NCI-H128 (cell line): Measurements from ENCODE around the gene OTX2.

Experiments used
- DNase-seq: peaks from one replicate; lab custom pipeline; 2025; ENCODE audit not compliant: unreplicated experiment; lab: John Stamatoyannopoulos, UW

The OTX2 gene

DNA sequence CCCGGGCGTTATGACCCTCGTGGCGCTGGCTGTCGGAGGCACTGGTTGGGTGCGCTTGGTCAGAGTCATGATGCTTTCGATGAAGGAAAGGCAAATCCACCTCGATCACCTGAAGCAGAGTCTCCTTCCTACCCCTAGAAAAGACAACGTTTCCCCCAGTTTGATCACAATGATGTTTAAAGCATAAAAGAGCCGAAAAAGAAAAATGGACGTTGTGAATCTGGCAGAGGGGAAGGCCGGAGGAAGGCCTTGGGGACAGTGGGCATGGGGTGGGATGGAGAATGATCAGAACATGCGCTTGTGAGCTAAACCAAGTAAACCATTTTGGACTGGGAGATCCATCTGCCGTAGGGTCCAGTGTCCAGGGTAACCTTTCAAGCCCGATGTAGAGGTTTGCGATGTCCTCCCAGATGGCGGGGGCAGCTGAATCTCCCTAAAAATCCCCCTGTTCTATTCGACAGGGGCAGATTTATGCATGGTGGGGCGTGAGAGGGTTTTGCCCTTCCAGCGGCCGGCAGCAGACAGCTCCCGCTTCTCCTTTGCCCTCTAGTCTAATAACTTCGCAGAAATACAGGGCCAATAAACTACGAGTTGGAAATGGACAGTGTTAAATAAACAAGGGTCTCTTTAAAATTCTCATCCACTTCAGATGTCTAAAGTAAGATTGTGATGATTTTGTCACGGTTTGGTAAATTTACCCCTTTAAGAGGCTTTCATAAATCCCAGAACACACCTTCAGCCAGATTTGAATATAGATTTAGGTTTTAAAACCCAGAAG lies 2.3 kb upstream of the OTX2 start:
- no peak for DNase-seq

DNA sequence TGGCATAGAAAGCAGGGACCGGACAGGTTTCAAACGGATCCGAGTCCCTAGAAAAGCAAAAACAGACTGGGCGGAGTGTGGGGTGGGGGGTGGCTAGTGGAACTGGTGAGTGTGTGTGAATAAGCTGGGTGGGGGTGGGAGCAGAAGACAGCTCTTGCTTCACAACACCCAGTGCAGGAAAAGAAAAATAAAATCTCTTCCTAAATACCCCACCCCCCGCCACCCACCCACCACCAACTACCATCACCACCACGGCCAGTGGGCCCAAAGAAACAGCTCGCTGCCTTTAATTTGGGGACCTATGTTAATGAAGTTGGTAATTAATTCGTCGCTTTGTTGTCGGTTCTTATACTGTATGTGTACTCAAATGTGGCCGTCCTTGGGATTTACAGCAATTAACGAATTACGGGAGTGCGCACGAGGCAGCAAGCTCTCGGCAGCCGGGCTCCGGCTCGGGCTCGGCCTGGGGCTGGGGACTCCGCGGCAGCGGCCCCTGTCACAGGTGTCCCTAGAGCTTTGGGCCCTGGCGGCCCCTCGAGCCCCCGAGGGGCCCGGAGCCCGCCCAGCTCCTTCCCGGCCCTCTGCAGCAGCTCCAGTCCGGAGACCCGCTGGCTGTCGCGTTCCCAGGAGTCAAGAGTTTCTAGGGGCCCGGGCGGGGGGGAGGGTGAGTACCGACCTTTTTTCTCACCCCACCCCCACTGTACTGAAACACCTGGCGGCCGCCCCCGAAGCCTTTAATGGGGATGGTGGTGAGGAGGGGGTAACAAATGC lies 1.5 kb upstream of the OTX2 start:
- DNase-seq = no peak

DNA sequence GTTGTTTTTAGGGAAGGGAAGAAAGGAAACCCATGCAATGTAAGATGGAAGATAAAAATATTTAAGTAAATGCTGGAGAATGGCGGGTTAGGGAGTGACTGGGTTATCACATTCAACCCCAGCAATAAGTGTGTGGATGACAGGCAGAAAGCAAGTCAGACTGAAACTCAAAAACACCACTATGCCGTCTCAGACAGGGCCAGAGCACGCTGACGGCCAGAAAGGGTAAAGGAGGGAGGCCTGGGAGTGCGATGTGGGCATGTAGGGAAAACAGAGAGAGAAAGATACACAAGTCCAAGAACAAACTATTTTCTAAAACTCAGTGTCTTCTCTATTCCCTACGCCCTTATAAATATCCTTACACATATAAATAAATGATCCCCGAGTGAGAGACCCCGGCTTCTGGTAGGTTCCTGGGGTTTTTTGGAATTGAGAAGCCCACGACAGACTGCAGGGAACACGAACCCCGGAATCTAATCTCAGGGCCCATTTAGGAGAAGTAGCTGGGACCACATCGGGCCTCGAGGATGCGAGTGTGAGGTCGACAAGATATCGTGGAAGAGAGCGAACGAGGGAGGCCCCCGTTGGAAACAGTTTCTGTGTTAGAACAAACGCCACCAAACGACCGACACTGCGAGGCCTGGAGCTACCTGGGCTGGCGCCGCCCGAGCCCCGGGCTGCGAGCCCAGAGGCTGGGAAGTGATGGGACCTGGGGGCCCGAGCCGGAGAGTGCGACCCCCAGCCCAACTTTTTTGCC lies 735 bp upstream of the OTX2 start:
- no peak for DNase-seq

DNA sequence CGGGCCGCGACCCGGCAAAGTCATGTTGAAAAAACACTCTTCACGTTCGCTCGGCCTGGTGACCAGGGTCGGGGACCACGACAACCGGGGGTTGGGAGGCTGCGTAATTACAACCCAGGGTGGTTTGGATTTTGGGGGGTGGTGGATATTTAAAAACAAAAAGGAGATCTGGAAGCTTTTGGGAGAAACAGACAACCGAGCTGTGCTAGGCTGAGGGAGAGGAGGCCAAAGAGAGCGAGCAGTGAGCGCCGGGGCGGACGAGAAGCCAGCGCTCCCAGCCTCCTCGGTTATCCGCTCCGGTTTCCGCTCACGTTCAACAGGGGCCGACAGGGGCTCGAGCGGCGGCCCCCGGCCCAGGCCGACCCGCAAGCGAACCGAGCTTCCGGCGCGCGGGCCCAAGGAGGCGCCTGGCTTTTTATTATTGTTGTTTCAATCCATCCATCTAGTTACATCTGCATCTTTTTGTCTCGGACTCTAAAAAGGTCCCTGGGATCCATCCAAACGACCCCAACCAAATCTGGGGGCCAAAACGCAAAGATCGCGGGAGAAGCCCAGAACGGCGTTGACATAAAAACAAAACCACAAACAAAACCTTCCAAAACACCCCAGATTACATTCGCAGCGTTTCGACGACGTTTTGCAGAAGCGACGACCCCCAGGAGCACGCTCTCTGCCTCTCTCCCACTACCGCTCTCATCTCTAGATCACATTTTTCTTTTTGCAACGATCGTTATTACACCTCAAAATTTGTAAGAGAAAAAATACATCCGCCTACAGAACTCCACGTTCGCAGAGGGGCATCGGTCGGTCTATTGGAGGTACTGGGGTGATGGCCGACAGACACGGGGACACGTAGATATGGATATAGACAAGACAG lies 771 bp downstream of the OTX2 start:
- no peak for DNase-seq

DNA sequence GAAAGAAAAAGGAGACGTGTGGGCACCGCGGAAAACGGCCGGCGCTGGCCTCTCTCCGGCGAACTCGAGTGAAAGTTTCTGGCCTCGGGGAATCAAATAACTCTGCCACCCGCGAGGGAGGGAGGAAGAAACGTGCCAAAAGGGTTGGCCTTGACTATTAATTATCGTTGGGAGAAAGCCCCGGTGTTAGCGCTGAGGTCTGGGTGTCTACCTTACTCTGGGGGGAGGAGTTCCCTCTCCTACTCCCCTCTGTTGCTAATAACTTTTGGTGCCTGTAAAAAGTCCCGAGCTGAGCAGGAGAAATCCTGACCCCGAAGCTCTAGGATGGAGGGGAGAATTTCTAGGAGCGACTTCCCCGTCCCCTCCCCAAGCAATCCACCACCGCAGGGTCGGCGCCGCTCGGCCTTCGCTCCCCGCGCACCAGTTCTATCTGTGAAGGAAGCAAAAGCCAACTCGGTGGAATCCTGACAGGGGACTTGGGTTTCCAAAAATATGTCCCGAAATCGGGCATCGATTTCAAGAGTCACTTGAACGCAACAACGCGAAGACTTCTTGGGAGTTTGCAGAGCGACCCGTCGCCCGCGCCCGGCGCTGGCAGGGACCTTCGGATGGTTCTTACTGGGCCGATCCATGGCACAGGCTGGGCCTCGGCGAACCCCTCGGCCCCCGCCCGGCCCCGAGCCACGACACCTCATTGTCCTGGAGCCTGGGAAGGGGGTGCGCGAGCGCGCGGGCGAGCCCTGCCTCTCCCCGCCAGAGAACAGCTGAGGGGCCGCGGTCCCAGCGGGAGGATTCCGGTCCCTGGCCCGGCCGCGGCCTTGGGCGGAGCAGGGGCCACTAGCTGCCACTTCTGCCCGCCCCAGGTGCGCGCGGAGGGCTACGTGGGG lies 1.7 kb downstream of the OTX2 start:
- no peak for DNase-seq

DNA sequence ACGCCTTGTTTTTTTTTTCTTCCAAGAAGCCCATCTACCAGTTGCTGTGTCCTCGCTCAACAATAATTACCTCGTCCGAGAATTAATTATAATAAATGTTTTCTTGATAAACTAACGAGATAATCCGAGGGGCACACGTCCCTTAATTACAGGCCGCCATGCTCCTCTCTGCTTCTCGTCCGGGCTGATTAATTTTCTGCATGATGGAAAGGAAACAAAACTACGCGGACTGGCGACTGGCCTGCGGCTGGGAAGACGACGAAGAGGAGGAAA lies 2.2 kb downstream of the OTX2 start:
- no peak for DNase-seq

DNA sequence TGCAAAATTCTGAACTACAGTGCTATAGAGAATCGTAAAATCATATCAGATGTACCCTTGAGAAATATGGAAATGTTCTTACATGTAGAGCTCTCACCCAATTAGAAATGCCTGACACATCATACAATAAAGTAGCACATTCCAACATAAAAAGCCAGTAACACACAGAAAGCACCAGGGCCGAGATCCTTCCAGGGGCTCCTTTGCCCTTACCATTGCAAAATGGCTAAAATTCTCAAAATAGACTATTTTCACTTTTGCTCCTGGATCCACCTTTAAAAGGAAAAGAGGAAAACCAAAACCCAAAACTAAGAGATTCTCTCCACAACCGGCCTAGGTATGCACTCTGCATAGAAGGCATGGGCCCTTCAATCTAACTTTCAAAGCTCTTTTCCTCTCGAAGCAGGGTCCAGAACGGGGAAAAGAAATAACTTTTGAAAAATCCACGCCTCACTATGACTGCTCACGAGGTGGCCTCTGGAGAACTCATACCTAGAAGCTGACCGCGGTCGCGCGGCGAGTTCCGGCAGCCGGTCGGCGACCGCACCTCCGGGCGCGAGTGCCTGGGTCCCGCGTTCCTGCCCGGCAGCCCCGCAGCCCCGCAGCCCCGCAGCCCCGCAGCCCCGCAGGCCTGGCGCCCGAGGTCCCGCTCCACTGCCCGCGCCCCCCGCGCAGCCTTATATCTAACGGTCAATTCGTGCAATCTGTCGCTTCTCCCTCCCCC lies 2.7 kb downstream of the OTX2 start:
- DNase-seq = no peak

DNA sequence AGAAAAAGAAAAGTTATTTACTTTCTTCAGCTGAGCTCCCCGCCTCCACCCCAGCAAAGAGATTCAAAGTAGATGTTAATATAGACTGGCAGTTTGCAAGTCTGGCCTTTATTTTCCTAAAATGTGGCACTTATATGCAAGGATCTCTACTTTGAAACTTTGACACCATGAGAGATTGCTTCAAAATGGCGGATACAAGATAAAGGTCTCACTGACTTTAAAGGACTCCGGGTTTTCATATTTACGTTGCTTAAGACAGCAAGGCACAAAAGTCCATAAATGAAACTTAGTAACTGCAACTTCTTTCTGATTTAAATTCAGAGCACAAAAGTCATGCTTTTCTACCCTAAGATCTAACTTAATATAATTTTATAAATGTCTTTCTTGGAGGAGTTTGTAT lies 3.5 kb downstream of the OTX2 start:
- no peak for DNase-seq

DNA sequence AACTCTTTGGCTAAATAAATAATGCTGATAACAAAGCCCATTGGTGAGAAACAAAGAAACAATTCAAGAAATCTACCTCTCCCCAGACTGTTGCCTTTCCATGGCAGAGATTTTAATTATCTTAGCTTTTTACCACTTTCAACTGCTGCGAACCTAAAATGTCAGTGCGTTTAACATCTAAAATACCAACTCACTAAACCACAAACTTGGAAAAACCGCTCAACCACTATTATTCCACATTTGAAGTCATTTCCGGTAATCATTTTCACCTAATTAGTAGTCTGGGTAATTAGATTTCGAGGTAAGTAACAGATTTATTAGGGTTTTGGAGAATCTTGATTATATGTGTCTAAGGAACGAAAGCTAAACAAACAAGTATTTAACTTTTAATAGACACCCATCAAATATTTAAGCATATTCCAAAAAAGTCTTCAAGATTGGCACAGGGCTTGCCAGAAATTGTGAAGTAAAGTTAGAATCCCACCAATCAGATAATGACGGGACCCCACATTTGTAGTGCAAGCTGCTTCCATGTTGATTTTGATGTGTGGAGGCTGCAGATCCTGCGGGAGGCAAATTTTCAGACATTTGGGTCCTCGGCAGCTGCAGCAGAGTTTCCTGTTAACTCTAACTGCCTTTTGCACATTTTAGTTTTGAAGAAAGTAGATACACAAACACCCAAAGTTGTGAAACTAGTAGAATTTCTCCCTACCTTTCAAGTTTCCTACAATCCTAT lies 4.1 kb downstream of the OTX2 start:
- no peak for DNase-seq

DNA sequence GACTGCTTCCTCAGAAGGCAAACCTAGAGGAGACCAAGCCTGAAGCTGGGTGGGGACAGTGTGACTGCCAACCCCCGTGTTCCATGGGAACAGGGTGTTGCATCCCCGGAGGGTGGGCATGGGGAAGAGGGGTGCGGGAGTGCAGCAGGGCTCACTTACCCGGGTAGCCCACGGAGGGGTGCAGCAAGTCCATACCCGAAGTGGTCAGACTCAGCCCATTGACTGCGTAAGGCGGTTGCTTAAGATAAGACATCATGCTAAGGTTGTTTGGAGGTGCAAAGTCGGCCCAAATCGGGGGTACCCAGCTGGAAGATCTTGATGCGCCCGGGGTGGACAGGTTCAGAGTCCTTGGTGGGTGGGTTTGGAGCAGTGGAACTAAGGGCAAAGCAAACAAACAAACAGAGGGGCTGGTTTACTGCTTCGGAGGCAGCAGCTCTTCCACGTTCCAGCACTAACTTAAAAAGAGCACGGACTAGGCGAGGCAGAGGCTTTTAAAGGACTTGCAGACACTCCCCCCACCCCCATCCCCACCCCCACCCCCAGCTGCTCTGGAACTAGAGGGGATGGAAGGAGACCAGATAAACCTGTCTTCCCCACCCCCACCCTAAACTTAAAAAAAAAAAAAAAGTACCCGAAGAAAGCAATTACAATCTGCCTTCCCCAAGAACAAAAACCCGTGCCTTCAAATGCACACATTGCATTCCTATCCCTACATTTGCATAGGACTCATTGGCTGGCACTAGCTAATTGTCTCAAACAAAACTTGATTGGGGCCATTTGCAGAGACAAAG lies 4.9 kb downstream of the OTX2 start:
- no peak for DNase-seq

DNA sequence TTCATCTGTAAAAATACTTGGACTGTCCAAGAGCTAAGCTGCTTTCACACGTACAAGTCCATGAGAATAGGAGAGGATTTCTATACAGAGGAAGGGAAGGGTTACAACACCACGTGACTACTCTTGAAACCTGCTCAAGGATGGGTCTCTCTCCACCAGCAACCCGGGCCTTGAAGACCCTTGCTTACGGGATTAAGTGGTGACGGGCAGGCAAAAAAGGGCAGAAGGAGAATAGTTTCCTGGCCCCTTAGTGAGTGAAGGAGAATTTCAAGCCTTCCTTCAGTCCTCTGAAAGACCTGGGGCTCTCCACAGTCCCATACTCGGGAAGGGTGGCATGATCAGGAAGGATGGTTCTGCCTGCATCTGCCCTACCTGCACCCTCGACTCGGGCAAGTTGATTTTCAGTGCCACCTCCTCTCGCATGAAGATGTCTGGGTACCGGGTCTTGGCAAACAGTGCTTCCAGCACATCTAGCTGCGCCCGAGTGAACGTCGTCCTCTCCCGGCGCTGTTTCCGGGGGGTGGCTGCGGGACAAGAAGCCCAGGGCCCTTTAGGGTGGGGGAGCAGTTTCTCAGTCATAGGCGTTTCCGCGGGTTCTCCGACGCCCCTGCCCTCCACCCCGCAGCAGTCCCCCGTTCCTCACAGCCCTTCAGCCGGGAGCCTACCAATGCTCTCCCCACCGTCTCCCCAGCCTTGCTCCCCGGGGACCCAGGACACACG lies 6.3 kb downstream of the OTX2 start:
- no peak for DNase-seq

DNA sequence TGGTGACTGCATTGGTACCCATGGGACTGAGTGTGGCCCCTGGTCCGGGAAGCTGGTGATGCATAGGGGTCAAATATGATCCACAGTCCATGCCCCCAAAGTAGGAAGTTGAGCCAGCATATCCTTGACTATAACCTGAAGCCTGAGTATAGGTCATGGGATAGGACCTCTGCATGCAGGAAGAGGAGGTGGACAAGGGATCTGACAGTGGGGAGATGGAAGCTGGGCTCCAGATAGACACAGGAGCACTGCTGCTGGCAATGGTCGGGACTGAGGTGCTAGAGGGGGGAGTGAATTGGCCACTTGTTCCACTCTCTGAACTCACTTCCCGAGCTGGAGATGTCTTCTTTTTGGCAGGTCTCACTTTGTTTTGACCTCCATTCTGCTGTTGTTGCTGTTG lies 8.4 kb downstream of the OTX2 start:
- no peak for DNase-seq

DNA sequence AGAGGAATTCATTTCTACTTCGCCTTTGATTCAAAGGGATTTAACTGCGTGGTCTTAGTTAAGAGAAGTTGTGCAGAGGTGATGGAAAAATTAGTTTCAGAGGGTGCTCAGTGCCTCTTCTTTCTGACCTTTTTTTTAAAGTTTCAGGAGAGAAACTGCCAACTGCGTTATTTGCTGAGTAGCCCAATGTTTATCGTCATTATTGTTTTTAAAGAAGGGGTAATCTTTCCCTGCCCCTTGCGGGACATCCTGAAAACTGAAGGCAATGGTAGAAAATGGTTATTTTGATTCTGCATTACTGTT lies 11.0 kb downstream of the OTX2 start:
- DNase-seq = no peak

DNA sequence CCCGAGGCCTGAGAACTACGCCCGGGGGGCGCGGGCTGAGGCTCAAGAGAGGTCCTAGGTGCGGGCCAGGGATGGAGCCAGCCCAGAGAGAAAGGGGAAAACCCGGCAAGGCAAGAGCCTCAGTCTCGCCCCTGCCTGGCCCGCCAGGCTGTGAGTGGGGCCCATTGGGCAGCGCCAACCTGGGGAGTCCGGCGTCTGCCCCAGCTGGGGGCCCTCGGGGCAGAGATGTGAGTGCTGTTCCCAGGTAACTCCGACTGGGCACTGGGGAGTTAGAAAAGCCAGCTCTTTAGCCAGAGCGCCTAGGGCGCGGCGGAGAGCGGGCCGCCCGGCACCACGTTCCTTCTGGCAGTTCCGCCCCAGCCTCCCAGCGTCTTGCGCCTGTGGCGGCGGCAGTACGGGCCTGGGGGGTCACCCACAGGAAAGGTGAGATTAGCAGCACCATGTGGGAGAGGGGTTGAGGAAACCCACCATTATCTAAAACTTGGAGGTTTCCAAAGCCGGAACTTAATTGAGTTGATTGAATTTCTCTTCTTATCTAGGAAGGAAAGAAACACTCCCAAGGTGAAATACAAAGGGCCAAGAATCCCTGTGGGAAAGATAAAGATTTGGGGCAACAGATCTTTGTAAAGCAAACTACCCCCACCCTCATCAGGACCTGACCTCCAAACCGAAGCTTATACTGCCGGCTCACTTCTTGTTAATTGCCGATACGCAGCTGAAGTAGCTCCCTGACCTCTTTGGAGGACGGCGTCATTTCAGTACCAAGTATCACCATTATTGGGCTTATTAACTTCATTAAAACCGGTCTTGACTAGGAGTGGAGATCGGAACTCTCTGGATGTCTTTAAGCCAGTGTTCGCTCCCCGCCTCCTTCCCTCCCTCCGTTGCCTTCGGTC lies 11.6 kb downstream of the OTX2 start:
- no peak for DNase-seq

DNA sequence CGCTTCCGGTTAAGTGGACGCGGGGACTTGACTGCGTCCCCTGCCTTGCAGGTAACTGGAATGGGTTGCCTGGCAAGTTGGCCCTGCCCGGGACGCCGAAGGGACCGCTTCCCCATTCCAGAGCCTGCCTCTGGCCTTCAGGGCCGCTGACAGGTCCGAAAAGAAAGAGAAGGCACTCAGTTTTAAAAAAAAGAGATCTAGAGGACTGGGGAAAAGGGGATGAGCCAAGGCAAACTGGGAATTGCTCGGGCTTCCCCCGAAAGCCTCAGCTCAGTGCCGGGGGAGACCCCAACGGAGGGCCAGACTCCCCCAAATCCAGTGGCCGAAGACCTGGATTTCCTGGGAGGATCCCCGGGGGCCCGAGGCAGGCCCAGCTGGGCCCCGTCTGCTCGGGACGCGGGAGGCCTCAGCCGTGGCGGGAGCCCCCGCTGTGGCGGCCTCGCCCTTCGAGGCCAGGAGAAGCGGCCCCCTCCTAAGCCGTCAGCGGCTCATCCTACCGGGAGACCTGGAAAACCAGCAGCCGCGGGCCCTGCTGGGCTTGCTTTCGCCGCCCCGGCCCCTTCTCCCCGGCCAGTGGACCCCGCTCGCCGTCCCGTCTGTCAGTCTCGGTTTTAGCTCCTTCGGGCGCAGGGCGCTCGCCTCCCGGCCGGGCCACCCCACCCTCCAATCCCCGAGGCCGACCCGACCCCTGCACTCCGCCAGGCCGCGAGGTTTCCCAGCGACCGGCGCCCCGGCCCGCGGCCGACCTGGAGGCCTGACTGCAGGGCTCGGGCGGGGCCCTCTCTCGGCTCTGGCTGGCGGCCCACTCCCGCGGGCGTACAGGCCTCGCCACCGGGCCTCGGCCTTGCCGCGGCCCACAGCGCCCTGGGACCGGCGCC lies 12.5 kb downstream of the OTX2 start:
- DNase-seq = no peak
